ENCODE measurements around the gene FABP7.

DNA sequence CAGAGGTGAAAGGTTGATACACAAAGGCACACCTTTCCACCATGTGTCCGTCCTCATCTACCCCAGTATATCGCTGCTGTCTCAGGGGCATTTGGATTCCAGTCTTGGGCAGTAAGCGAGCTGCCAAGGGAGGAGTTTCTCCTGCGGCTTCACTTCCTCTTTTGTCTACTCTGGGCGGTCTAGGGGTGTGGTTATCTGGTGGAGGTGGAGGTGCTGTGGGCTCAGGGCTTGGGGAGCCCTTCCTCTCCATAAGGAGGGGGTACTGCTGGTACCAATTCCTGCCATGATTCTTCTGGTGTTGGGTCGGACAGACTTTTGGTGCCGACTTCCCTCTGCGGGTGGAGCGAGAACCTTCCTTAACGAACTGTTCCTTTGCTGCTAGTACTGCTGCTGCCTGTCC, 31.9 kb upstream of the FABP7 start:
- TF ChIP-seq POLR2AphosphoS5 (IDR thresholded peaks at IDR 0.05; ENCODE audit: low read depth, low read length) (no peak), POLR2A (IDR thresholded peaks at IDR 0.05; ENCODE audit: low read depth, low read length) (no peak)
